Keratinocyte (primary cell): ENCODE results near the gene AATF. TPM values are rescaled to one million over a fixed set of nuclear protein-coding genes. Genes with fewer than 3 reads are reported as not detected.

Experiments
- DNase-seq: peaks from one replicate; pipeline ENCODE4 v3.0.0-alpha.2; 2011; ENCODE audit warnings: low read depth, missing footprints, low spot score
- FAIRE-seq: peaks from 2 replicates; lab custom pipeline; 2011; peaks lifted over from hg19 to GRCh38; lab: Jason Lieb, UNC
- H2AFZ ChIP-seq: 2 replicates; pipeline ENCODE4 v1.6.0; 2012; ENCODE audit warnings: low read length, control low read depth, inconsistent platforms; ENCODE audit not compliant: control insufficient read depth
- H3K27ac ChIP-seq: 2 replicates; pipeline ENCODE4 v1.5.1; 2011; ENCODE audit warnings: low read length; ENCODE audit not compliant: control insufficient read depth, insufficient read depth
- H3K27me3 ChIP-seq: 3 replicates; pipeline ENCODE4 v1.6.0; 2011; ENCODE audit warnings: low read length; ENCODE audit not compliant: control insufficient read depth, insufficient read depth; ENCODE audit errors: extremely low read depth
- H3K36me3 ChIP-seq, 2 experiments: 2 replicates in 1 of 2; 3 replicates in 1 of 2; pipeline ENCODE4 v1.5.1; 2011; ENCODE audit warnings: low read length in 2 of 2, mild to moderate bottlenecking in 1 of 2; ENCODE audit not compliant: control insufficient read depth in 2 of 2, insufficient read depth in 2 of 2; ENCODE audit errors: extremely low read depth in 1 of 2
- H3K4me1 ChIP-seq: 3 replicates; pipeline ENCODE4 v1.5.1; 2011; ENCODE audit warnings: low read length; ENCODE audit not compliant: control insufficient read depth, insufficient read depth; ENCODE audit errors: extremely low read depth
- H3K4me2 ChIP-seq: 3 replicates; pipeline ENCODE4 v1.6.0; 2011; ENCODE audit warnings: low read depth, low read length; ENCODE audit not compliant: control insufficient read depth, insufficient read depth; ENCODE audit errors: extremely low read depth
- H3K4me3 ChIP-seq, 3 experiments: fragments of 200-600 bp in 1 of 3; sonication (generic) in 1 of 3; 2 replicates in 2 of 3; 3 replicates in 1 of 3; pipeline ENCODE4 v1.5.1; 2011 to 2016; ENCODE audit warnings: low read length in 3 of 3, mild to moderate bottlenecking in 3 of 3, control low read depth in 2 of 3, inconsistent platforms in 1 of 3, low read depth in 1 of 3, mixed read lengths in 1 of 3, mixed run types in 1 of 3, moderate library complexity in 1 of 3; ENCODE audit not compliant: control insufficient read depth in 2 of 3, insufficient read depth in 2 of 3; ENCODE audit errors: extremely low read depth in 1 of 3
- H3K79me2 ChIP-seq: 2 replicates; pipeline ENCODE4 v1.6.0; 2012; ENCODE audit warnings: low read length; ENCODE audit not compliant: control insufficient read depth, insufficient read depth
- H3K9ac ChIP-seq: 3 replicates; pipeline ENCODE4 v1.6.0; 2011; ENCODE audit warnings: low read length; ENCODE audit not compliant: control insufficient read depth, insufficient read depth; ENCODE audit errors: extremely low read depth
- H3K9me1 ChIP-seq: 3 replicates; pipeline ENCODE4 v1.6.0; 2011; ENCODE audit warnings: low read length; ENCODE audit not compliant: control insufficient read depth, insufficient read depth; ENCODE audit errors: extremely low read depth
- H3K9me3 ChIP-seq: 2 replicates; pipeline ENCODE4 v1.5.1; 2012; ENCODE audit warnings: low read depth, low read length; ENCODE audit not compliant: control insufficient read depth
- H4K20me1 ChIP-seq: 3 replicates; pipeline ENCODE4 v1.6.0; 2011; ENCODE audit warnings: low read length; ENCODE audit not compliant: control insufficient read depth, insufficient read depth; ENCODE audit errors: extremely low read depth
- EZH2 ChIP-seq: IDR thresholded peaks from one replicate; pipeline ENCODE4 v1.6.1; 2012; ENCODE audit warnings: inconsistent platforms, mild to moderate bottlenecking, low read length, moderate library complexity
- dilution Hi-C: fragments of 300-500 bp; cut with MboI; formaldehyde crosslinking; loops from one replicate; pipeline ENCODE4 v1.7.0; 2020; ENCODE audit warnings: low sequenced_read_pairs; ENCODE audit not compliant: extremely low pct_ligation_motif_present
- polyA plus RNA-seq, 5 experiments: library from polyadenylated mRNA; depleted of rRNA in 3 of 5; stranded (reverse) in 3 of 5; stranded (forward) in 1 of 5; unstranded in 1 of 5; fragments of >200 nt; gene quantifications; 1 replicate in 1 of 5; 2 replicates in 3 of 5; 3 replicates in 1 of 5; pipeline versions ENCODE4 v1.2.1 to v1.2.3, GENCODE V29; 2011 to 2012; ENCODE audit warnings: missing spikeins in 2 of 5, low read depth in 1 of 5, low replicate concordance in 1 of 5
- TF ChIP-seq, protein P1 (sequence below), 3 experiments: IDR thresholded peaks in 1 of 3; conservative IDR thresholded peaks in 1 of 3; optimal IDR thresholded peaks in 1 of 3; 2 replicates in 2 of 3; 3 replicates in 1 of 3; pipeline versions ENCODE3 to v1.5.1; 2011; ENCODE audit warnings: low read length in 3 of 3, mild to moderate bottlenecking in 3 of 3, moderate library complexity in 2 of 3, control low read depth in 1 of 3, inconsistent platforms in 1 of 3; ENCODE audit not compliant: insufficient read depth in 2 of 3; ENCODE audit errors: extremely low read depth in 1 of 3

Gene AATF
- polyA plus RNA-seq, 1 donor (not counting 4 experiments of a cell fraction or from before 2014, with no cell fraction given): 30.4 TPM

DNA sequence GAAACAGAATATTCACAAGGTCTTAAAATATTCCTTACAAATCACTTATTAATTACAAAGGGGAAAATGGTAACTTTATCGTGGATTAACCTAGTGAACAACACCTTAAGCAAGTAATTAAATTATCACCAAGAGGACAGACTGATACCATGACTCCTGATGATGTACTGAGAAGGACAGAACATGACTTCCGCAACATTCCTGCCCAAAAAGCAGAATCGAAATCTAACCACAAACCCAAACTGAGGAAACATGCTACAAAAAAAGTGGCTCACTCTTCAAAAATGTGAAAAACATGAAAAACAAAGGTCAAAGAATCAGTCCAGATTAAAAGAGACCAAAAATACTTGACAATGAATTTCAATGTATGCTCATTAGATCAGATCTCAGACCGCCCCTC is 151.5 kb downstream of the AATF start:
- Histone ChIP-seq H3K27me3 (no peaks in the 10 kb centered on the region), H3K9me1 (no peaks in the 10 kb centered on the region), H3K36me3 (peaks cover 38 to 47% of the 10 kb centered on the region in 2 experiments), H3K4me1 (no peaks in the 10 kb centered on the region), H3K9ac (no peak overlapping the region), H4K20me1 (no peaks in the 10 kb centered on the region), H3K79me2 (no peaks in the 10 kb centered on the region), H3K4me3 (no peak overlapping the region), H3K9me3 (no peaks in the 10 kb centered on the region), H2AFZ (no peak overlapping the region), H3K4me2 (no peak overlapping the region), H3K27ac (no peak overlapping the region)
- FAIRE-seq (no peak), DNase-seq (no peak)
- TF ChIP-seq, protein P1, sequence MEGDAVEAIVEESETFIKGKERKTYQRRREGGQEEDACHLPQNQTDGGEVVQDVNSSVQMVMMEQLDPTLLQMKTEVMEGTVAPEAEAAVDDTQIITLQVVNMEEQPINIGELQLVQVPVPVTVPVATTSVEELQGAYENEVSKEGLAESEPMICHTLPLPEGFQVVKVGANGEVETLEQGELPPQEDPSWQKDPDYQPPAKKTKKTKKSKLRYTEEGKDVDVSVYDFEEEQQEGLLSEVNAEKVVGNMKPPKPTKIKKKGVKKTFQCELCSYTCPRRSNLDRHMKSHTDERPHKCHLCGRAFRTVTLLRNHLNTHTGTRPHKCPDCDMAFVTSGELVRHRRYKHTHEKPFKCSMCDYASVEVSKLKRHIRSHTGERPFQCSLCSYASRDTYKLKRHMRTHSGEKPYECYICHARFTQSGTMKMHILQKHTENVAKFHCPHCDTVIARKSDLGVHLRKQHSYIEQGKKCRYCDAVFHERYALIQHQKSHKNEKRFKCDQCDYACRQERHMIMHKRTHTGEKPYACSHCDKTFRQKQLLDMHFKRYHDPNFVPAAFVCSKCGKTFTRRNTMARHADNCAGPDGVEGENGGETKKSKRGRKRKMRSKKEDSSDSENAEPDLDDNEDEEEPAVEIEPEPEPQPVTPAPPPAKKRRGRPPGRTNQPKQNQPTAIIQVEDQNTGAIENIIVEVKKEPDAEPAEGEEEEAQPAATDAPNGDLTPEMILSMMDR (optimal IDR thresholded peaks at IDR 0.05 in 1 of 3, IDR thresholded peaks at IDR 0.05 in 1 of 3, conservative IDR thresholded peaks at IDR 0.05 in 1 of 3; ENCODE audit: extremely low read depth in 1 of 3, insufficient read depth in 2 of 3, low read length in 3 of 3): no peak
- TF ChIP-seq EZH2: no peak
- dilution Hi-C loops: no loop called here

DNA sequence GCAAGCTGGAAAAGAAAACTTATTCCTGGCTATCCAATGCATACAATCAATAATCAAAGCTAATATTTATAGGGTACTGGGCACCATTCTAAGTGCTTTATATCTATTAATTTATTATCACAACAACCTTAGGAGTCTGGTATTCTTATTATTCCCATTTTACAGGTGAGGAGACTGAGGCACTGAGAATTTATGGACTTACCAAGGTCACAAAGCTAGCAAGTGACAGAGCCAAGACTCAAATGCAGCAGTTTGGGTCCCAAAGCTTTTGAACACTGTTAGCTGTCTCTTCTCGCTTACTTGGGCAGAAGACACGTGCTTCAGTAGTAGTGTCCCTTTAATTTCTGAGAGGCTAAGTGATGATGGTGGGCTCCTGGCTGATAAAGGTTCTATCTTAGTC is 152.6 kb downstream of the AATF start:
- no peak overlapping the region for H3K9ac ChIP-seq
- H3K9me3 ChIP-seq: no peaks in the 10 kb centered on the region
- no peak for FAIRE-seq
- H3K27me3 ChIP-seq: no peaks in the 10 kb centered on the region
- H4K20me1 ChIP-seq: no peaks in the 10 kb centered on the region
- no peak overlapping the region for H3K27ac ChIP-seq
- no peak overlapping the region for H2AFZ ChIP-seq
- H3K4me2 ChIP-seq: no peak overlapping the region
- dilution Hi-C loops: no loop called here
- H3K36me3 ChIP-seq: peaks cover 30 to 39% of the 10 kb centered on the region in 2 experiments
- H3K4me3 ChIP-seq: no peak overlapping the region
- H3K9me1 ChIP-seq: no peaks in the 10 kb centered on the region
- DNase-seq: no peak
- no peaks in the 10 kb centered on the region for H3K79me2 ChIP-seq
- H3K4me1 ChIP-seq: no peaks in the 10 kb centered on the region
- TF ChIP-seq, protein P1 (optimal IDR thresholded peaks at IDR 0.05 in 1 of 3, IDR thresholded peaks at IDR 0.05 in 1 of 3, conservative IDR thresholded peaks at IDR 0.05 in 1 of 3; ENCODE audit: extremely low read depth in 1 of 3, insufficient read depth in 2 of 3, low read length in 3 of 3): no peak
- no peak for TF ChIP-seq EZH2
